Measurements from ENCODE around the gene STK32C. TPM values are rescaled to one million over a fixed set of nuclear protein-coding genes. Genes with fewer than 3 reads are reported as not detected.
"Not testable (repeated sequence)": the region's sequence is repeated elsewhere in the genome, so short reads cannot be mapped to it uniquely, and the experiment has no call there.

The STK32C gene
- 1 to 10 TPM; 4.5 to 5.6 TPM for polyA plus RNA-seq

DNA sequence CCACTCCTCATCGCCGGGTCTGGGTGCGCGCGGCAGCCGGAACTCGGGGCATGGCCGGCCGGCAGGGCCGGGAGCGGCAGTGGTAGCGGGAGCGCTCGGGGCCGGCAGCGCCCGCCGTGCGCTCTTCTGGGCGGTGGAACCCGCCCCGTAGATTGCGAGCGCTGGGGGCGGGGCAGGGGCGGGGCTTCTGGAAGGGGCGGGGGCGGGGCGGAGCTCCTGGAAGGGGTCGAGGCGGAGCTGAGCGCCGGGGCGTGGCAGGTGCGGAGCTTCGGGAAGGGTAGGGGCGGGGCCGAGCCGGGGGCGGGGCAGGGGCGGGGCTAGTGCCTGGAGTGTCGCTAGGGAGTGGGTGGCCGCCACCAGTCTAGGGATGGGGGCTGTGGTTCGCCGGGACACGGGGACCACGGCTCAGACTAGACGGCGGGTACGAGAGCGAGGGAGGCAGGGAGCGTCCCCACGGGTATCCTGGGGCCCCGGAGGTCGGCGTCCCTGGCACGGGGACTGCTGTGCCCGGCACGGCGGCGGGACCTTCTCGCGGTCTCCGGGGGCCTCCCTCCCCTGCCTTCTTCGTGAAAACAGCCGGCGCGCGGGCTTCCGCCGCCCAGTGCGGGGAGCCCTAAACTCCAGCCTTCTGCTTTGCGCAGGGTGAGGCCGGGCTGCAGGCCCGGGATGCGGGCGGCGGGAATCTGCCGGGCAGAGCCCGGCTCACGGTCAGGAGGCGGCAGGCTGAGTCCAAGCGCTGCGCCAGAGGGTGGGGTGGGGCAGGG, at the start of gene STK32C:
TSS of gene STK32C (minus strand) at position 128 of the 764 bp plus-strand sequence. CDS start at position 11, 117 bp downstream.
- no peaks in the 10 kb centered on the region for H3K9me3 ChIP-seq (ENCODE audit: control insufficient read depth in 2 of 2, insufficient read depth in 1 of 2, low read depth in 1 of 2, low read length in 1 of 2)
- H3K27me3 ChIP-seq (ENCODE audit: control insufficient read depth in 1 of 2, insufficient read depth in 2 of 2, low read length in 2 of 2), result peaks cover 0 to 2% of the 10 kb centered on the region in 2 donors
- H3K4me1 ChIP-seq (ENCODE audit: control insufficient read depth in 2 of 2, insufficient read depth in 2 of 2, low read length in 1 of 2), result peaks cover 5 to 12% of the 10 kb centered on the region in 2 donors
- no peaks in the 10 kb centered on the region for H3K36me3 ChIP-seq (ENCODE audit: control insufficient read depth in 2 of 2, insufficient read depth in 2 of 2, low read length in 1 of 2)
- H3K4me3 ChIP-seq (ENCODE audit: low read depth in 1 of 2, low read length in 2 of 2), result peak within 1 kb of the TSS; percentile 54 to 75
- H3K27ac ChIP-seq (ENCODE audit: low read depth in 2 of 2, low read length in 1 of 2), result peak within 1 kb of the TSS; percentile 43 to 85
- WGBS, 2 donors, result 0 to 1% methylated on average over 46 to 84 of the region's 84 CpGs

DNA sequence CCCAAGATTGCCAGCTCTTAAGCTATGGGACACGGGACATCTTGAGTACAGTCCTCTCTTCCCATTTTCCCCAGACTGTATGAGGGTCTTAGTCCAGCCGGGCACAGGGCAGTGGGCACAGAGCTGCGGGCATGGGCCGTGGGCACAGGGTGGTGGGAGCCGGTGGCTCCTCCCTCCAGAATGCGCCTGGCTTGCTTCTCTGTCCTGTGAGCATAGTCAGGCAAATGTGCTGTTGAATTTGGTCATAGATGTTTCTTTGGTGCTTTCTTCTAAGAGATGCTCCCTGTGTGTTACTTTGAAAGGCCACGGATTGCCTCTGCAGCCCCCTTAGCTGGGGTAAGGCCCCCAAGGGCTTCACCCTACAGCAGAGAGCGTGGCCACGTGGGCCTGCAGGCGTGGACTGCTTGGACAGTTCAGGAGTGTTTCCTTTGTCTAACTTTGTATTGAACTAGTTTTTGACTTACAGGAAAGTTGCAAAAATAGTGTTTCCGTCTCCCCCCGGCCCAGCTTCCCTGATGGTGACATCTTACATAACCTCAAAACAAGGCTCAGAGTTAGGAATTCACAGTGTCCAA, 49.0 kb upstream of the STK32C start:
- 93 to 96% methylated on average over 12 of the region's 12 CpGs for WGBS, 2 donors
- no peaks in the 10 kb centered on the region for H3K27me3 ChIP-seq (ENCODE audit: control insufficient read depth in 1 of 2, insufficient read depth in 2 of 2, low read length in 2 of 2)
- no peak overlapping the region for H3K4me3 ChIP-seq (ENCODE audit: low read depth in 1 of 2, low read length in 2 of 2)
- H3K4me1 ChIP-seq (ENCODE audit: control insufficient read depth in 2 of 2, insufficient read depth in 2 of 2, low read length in 1 of 2), result no peaks in the 10 kb centered on the region
- H3K9me3 ChIP-seq (ENCODE audit: control insufficient read depth in 2 of 2, insufficient read depth in 1 of 2, low read depth in 1 of 2, low read length in 1 of 2), result no peaks in the 10 kb centered on the region
- no peaks in the 10 kb centered on the region for H3K36me3 ChIP-seq (ENCODE audit: control insufficient read depth in 2 of 2, insufficient read depth in 2 of 2, low read length in 1 of 2)
- no peak overlapping the region for H3K27ac ChIP-seq (ENCODE audit: low read depth in 2 of 2, low read length in 1 of 2)

- 87 to 96% methylated on average over 12 to 13 of the region's 13 CpGs for WGBS, 2 donors
- no peaks in the 10 kb centered on the region for H3K4me1 ChIP-seq (ENCODE audit: control insufficient read depth in 2 of 2, insufficient read depth in 2 of 2, low read length in 1 of 2)
- no peaks in the 10 kb centered on the region for H3K36me3 ChIP-seq (ENCODE audit: control insufficient read depth in 2 of 2, insufficient read depth in 2 of 2, low read length in 1 of 2)
- no peak overlapping the region for H3K4me3 ChIP-seq (ENCODE audit: low read depth in 1 of 2, low read length in 2 of 2)
- H3K9me3 ChIP-seq (ENCODE audit: control insufficient read depth in 2 of 2, insufficient read depth in 1 of 2, low read depth in 1 of 2, low read length in 1 of 2), result no peaks in the 10 kb centered on the region
- H3K27ac ChIP-seq (ENCODE audit: low read depth in 2 of 2, low read length in 1 of 2), result no peak overlapping the region
- no peaks in the 10 kb centered on the region for H3K27me3 ChIP-seq (ENCODE audit: control insufficient read depth in 1 of 2, insufficient read depth in 2 of 2, low read length in 2 of 2)
These were observed 48.0 kb upstream of the STK32C start for GRCh38 chr10:132355754-132356153.

GRCh38 chr10:132355297-132355696, 47.5 kb upstream of the STK32C start:
- no peaks in the 10 kb centered on the region for H3K9me3 ChIP-seq (ENCODE audit: control insufficient read depth in 2 of 2, insufficient read depth in 1 of 2, low read depth in 1 of 2, low read length in 1 of 2)
- no peak overlapping the region for H3K4me3 ChIP-seq (ENCODE audit: low read depth in 1 of 2, low read length in 2 of 2)

GRCh38 chr10:132354356-132355094, 46.8 kb upstream of the STK32C start:
- H3K36me3 ChIP-seq (ENCODE audit: control insufficient read depth in 2 of 2, insufficient read depth in 2 of 2, low read length in 1 of 2), result no peaks in the 10 kb centered on the region
- H3K4me1 ChIP-seq (ENCODE audit: control insufficient read depth in 2 of 2, insufficient read depth in 2 of 2, low read length in 1 of 2), result no peaks in the 10 kb centered on the region
- H3K27ac ChIP-seq (ENCODE audit: low read depth in 2 of 2, low read length in 1 of 2), result no peak overlapping the region
- no peaks in the 10 kb centered on the region for H3K27me3 ChIP-seq (ENCODE audit: control insufficient read depth in 1 of 2, insufficient read depth in 2 of 2, low read length in 2 of 2)
- no peaks in the 10 kb centered on the region for H3K9me3 ChIP-seq (ENCODE audit: control insufficient read depth in 2 of 2, insufficient read depth in 1 of 2, low read depth in 1 of 2, low read length in 1 of 2)
- H3K4me3 ChIP-seq (ENCODE audit: low read depth in 1 of 2, low read length in 2 of 2), result no peak overlapping the region
- WGBS, 2 donors, result 88 to 91% methylated on average over 32 of the region's 32 CpGs

More at GRCh38 chr10:132355297-132355696, 47.5 kb upstream of the STK32C start:
- Histone ChIP-seq H3K27me3 (ENCODE audit: control insufficient read depth in 1 of 2, insufficient read depth in 2 of 2, low read length in 2 of 2) (no peaks in the 10 kb centered on the region), H3K4me1 (ENCODE audit: control insufficient read depth in 2 of 2, insufficient read depth in 2 of 2, low read length in 1 of 2) (no peaks in the 10 kb centered on the region), H3K36me3 (ENCODE audit: control insufficient read depth in 2 of 2, insufficient read depth in 2 of 2, low read length in 1 of 2) (no peaks in the 10 kb centered on the region), H3K27ac (ENCODE audit: low read depth in 2 of 2, low read length in 1 of 2) (no peak overlapping the region)
- 89 to 93% methylated on average over 17 of the region's 17 CpGs for WGBS, 2 donors

GRCh38 chr10:132353456-132354355, 46.0 kb upstream of the STK32C start:
- Histone ChIP-seq H3K4me1 (ENCODE audit: control insufficient read depth in 2 of 2, insufficient read depth in 2 of 2, low read length in 1 of 2) (no peaks in the 10 kb centered on the region), H3K27ac (ENCODE audit: low read depth in 2 of 2, low read length in 1 of 2) (no peak overlapping the region), H3K36me3 (ENCODE audit: control insufficient read depth in 2 of 2, insufficient read depth in 2 of 2, low read length in 1 of 2) (no peaks in the 10 kb centered on the region), H3K27me3 (ENCODE audit: control insufficient read depth in 1 of 2, insufficient read depth in 2 of 2, low read length in 2 of 2) (no peaks in the 10 kb centered on the region), H3K9me3 (ENCODE audit: control insufficient read depth in 2 of 2, insufficient read depth in 1 of 2, low read depth in 1 of 2, low read length in 1 of 2) (no peaks in the 10 kb centered on the region), H3K4me3 (ENCODE audit: low read depth in 1 of 2, low read length in 2 of 2) (no peak overlapping the region)
- 88 to 89% methylated on average over 20 of the region's 20 CpGs for WGBS, 2 donors

DNA sequence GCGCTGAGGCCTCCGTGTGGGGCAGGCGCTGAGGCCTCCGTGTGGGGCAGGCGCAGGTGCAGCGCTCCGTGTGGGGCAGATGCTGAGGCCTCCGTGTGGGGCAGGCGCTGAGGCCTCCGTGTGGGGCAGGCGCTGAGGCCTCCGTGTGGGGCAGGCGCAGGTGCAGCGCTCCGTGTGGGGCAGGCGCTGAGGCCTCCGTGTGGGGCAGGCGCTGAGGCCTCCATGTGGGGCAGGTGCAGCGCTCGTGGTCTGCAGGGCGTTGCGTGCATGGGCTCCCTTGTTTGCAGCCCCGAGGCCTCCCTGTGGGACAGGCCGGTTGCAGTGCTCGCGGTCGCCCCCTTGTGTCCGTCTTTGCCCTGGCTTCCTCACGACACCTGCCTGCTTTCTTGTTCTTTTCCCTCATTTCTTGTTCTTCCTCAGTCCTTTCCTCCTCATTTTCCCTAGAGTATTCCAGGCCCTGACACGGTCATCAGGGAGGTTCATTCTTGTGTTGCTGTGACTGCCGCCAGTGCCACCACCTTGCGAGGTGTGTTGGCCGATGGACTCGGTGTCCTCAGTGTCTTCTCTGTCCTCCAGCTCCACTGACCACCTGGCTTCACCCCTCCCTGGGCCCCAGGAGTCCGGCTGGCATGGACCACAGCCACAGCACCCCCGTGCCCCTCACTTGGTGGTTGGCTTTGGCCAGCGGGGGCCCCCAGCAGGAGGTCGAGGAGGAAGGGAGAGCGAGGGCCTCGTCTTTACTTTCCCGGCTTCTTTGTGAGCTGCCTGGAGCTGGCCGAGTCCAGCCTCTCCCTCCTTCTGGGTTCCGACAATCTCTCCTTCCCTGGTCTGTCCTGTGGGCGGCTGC, 44.9 kb upstream of the STK32C start:
- H3K9me3 ChIP-seq (ENCODE audit: control insufficient read depth in 2 of 2, insufficient read depth in 1 of 2, low read depth in 1 of 2, low read length in 1 of 2); H3K36me3 ChIP-seq (ENCODE audit: control insufficient read depth in 2 of 2, insufficient read depth in 2 of 2, low read length in 1 of 2); H3K4me1 ChIP-seq (ENCODE audit: control insufficient read depth in 2 of 2, insufficient read depth in 2 of 2, low read length in 1 of 2); H3K27ac ChIP-seq (ENCODE audit: low read depth in 2 of 2, low read length in 1 of 2); H3K4me3 ChIP-seq (ENCODE audit: low read depth in 1 of 2, low read length in 2 of 2); H3K27me3 ChIP-seq (ENCODE audit: control insufficient read depth in 1 of 2, insufficient read depth in 2 of 2, low read length in 2 of 2): not testable (repeated sequence)
- WGBS, 2 donors, result 53 to 64% methylated on average over 28 to 34 of the region's 44 CpGs

DNA sequence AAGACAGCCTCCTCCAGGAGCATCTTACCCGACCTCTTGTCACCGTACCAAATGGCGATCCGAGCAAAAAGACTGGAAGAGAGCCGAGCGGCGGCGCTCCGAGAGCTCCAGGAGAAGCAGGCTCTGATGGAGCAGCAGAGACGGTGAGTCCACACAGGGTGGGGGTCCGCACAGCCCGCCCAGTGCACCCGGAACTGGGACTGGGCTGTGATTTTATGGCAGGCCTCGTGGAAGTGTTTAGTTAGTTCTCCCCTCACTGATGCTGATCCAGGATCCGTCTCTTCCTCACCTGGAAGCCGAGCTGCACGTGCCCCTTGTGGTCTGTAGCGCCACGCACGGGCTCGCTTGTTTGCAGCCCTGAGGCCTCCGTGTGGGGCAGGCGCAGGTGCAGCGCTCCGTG, 43.9 kb upstream of the STK32C start:
- no peaks in the 10 kb centered on the region for H3K9me3 ChIP-seq (ENCODE audit: control insufficient read depth in 2 of 2, insufficient read depth in 1 of 2, low read depth in 1 of 2, low read length in 1 of 2)
- H3K36me3 ChIP-seq (ENCODE audit: control insufficient read depth in 2 of 2, insufficient read depth in 2 of 2, low read length in 1 of 2), result peaks cover 0 to 2% of the 10 kb centered on the region in 2 donors
- H3K27me3 ChIP-seq (ENCODE audit: control insufficient read depth in 1 of 2, insufficient read depth in 2 of 2, low read length in 2 of 2), result no peaks in the 10 kb centered on the region
- no peak overlapping the region for H3K27ac ChIP-seq (ENCODE audit: low read depth in 2 of 2, low read length in 1 of 2)
- WGBS, 2 donors, result 88 to 89% methylated on average over 25 of the region's 25 CpGs
- no peak overlapping the region for H3K4me3 ChIP-seq (ENCODE audit: low read depth in 1 of 2, low read length in 2 of 2)
- H3K4me1 ChIP-seq (ENCODE audit: control insufficient read depth in 2 of 2, insufficient read depth in 2 of 2, low read length in 1 of 2), result no peaks in the 10 kb centered on the region

Measured in esophagus (tissue), 2 donors.